GM18526 (cell line): ENCODE data around the gene APBA2.

Experiments used
- POLR2A ChIP-seq: IDR thresholded peaks from 3 replicates; pipeline ENCODE4 v1.6.1; 2011; ENCODE audit not compliant: insufficient read length; ENCODE audit errors: extremely low read depth

The APBA2 gene

DNA sequence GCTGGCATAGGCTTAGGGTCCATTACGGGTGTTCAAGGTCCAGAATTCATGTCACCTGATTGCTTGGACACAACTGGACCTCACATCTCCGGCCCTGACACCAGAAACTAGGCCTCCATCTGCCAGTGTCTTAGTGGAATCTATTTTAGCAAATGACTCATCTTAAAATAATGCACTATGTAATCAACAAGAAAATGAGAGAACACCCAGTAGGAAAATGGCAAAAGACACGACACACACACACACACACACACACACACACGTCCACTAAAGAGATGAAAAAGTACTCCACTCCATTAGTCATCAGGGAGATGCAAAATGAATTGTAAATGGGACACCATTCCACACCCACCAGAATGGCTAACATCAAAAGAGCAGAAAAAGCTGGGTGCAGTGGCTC is 11.2 kb downstream of the APBA2 start:
- no peak for TF ChIP-seq POLR2A

DNA sequence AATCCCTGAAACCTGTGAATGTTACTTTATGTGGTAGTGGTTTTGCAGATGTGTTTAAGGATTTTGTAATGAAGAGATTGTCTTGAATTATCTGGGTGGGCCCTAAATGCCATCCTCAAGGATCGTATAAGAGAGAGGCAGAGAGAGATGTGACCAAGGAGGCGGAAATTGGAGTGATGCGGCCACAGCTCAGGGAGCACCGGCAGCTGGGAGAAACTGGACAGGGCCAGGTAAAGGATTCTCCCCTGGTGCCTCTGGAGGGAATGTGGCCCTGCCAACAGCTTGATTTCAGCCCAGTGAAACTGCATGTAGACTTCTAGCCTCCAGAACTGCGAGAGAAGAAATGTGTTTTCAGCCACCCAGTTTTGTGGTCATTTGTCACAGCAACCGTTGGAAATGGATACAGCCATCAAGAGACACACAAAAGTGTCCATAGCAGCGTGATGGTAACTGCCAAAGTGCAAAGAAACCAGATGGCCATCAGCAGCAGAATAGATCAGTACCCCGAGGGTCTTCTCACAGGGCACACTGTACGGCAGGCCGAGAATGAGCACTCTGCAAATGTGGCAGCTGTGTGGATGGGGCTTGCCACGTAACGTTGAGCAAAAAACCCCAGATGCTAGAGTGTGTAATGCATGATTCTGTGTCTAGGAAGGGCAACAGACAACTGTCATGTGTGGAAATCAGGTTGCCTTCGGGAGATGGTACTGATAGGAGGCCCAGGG is 12.2 kb downstream of the APBA2 start:
- no peak for TF ChIP-seq POLR2A

DNA sequence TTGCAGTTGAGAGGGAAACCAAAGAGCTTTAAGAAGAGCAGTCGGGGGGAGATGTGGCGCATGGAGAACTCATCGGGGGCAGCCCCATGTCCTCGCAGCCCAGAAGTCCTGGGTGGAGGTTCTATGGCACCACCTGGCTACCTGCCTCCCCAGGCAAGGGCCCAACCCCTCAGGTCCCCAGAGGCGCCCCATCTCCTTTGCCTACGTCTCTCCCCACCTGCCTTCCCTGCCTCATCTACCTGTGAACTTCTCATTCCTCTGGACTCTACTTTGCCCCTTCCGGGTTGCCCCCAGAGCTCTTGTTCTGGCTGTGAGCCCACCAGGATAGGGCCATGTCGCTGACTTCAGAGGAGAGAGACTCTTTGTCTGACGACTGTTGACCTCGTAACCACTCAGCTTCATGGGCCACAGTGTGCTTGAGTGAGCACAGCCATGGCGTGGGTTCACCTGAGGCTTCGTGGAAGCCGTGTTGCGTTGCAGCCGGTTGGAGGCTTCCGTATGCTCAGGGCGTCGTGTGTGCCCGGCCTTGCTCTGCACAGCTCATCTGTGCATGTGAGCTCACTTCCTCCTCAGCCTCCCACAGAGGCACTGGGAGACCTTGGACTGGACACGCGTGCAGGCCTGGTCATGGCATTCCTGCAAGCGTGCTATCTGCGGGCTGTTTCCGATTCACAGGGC is 13.4 kb downstream of the APBA2 start:
- TF ChIP-seq POLR2A, result no peak

DNA sequence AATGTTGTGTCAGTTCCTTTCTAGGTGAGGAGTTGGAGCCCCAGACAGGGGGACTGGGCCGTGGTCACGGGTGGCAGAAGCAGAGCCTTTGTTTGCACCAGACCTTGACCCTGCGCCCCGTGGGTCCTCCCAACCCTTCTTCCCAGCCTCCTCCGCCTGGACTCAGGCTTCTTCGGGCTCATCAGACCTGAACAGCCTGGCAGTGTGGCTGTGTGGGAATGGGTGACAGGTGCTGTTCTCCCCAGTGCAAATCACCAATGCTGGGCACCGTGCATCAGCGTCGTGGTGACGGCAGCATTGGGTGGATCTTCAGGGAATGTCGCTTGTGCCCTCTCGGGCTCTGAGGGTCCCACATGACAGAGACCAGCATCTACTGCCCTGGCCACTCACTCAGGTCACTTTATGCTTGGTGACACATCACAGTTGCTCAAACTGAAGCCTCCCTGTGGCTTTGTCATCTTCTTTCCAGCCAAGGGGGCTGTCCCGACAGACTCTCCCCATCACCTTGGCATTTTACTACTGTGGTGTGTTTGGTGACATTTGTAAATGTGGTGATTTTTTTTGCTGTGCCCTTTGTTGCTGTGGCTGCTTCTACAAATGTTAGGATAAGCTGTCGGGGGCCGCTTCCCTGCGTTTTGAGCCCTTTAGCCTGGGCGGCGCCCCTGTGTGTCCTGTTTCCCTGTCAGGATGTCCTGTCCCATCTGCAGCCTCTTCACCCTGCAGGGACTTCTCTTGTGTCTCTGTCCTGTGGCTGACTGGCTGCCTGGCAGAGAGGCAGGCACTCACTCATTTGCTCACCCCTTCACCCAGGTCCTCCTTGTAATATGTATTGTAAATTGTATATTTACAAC is 14.5 kb downstream of the APBA2 start:
- no peak for TF ChIP-seq POLR2A

DNA sequence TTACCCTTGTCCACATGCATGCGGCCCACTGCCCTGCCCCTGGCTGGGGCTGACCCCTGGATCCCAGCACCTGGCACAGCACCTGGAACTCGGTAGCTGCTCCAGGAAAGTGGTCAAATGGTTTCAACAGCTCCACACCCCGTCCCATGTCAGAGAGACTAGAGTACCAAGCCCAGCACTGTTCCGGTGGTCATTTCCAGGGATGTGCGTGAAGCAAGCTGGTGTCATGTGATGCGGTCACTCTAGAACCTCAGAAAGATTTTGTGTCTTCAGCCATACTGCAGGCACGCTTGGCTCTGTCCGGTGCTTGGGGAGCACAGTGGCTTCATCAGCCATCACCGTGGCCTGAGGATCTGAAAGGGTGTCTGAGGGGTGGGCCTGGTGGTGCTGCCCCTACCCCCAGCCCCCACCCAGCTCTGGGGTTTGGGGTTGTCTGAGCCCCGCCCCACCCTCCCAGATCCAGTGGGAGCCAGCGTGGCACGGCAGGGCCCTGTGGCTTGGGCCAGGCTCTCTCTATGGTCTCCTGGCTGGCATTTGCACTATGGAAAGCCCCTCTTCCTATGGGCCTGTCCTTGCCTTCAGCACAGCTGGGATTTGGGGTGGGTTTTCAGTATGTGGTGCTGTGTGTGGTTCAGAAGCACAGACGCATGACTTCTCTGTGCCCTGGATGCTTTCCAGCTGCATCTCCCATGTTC is 15.3 kb downstream of the APBA2 start:
- TF ChIP-seq POLR2A, result no peak

DNA sequence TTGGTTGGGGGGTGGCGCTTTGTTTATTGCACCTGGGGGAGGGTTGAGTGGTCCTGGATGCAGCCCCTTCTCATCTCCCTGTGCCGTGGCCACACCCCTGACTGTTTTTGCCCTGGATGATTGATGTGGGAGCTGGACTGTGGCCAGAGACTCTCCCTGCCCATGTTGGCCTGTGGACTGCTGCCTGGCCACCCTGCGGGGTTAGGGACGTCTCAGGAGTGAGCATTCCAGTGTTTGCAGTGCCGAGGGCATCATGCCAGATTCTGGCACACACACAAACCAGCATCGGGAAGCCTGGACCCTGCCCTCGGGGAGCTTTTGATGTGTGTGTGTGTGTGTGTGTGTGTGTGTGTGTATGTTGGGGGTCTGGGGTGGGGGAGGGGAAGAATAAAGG is 15.8 kb downstream of the APBA2 start:
- TF ChIP-seq POLR2A, result no peak

DNA sequence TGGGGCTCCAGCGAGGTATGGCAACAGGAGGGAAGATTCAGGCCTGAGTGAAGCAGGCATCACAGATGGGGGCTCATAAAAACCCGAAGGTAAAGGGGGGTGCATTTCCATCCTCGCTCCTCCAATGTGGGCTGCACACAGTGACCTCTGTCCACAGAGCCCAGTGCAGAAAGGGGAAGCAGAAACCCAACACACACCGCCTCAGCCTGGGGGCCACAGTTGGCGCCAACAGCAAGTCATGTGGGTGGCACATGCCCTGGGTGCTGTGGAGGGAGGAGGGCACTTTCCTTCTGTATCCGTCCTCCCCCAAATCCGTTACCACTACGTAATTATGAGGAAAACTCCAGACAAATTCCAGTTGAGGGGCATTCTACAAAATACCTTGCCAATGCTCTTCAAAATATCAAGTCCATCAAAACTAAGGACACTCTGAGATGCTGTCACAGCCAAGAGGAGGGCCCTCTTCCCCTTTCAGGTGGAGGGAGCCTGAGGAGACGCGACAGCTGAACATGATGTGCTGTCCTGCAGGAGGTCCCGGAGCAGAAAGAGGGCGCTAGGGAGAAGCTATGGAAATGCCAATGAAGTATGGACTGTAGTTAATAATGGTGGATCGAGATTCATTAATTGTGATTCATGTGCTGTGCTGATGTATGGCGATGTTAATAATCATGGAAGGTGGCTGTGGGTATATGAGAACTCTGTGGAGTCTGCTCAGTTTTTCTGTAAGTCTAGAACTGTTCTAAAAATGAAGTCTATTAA is 16.4 kb downstream of the APBA2 start:
- TF ChIP-seq POLR2A, result no peak

DNA sequence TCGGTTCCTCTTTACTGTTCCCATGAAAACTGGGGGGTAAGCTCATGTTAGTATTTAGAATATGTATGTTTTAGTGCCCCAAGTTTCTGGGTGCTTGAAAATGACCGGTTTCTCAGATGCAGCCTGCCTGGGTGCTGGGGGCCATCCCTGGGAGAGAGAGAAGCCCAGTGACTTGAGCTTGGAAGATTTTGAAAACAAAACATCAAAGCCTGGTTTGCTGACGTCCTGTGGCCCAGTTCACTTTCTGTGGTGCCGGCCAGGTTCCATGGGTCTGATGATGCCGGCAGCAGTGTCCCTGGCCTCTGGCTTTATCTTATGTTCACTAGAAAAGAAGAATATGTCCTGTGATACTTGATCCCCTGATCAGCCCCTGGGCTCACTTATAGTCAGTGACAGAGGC is 17.1 kb downstream of the APBA2 start:
- TF ChIP-seq POLR2A, result no peak

DNA sequence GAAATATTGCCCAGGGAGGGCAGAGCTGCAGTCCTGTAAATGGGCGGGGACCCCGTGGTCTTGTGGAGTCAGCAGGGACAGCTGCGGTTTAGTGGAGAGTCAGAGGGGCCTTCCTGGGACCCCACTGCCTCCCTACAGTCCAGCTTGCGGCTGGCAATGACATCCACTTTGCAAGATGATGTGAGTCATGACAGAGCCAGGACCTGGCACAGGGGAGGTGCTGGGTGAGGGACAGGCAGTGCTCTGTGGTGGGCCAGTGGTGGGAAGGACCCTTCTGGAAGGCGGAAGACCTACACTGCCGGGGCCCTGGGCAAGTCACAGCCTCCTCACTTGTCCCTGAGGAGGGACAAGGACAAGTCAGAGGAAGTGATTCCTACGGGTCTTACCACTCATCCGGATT is 17.8 kb downstream of the APBA2 start:
- no peak for TF ChIP-seq POLR2A

DNA sequence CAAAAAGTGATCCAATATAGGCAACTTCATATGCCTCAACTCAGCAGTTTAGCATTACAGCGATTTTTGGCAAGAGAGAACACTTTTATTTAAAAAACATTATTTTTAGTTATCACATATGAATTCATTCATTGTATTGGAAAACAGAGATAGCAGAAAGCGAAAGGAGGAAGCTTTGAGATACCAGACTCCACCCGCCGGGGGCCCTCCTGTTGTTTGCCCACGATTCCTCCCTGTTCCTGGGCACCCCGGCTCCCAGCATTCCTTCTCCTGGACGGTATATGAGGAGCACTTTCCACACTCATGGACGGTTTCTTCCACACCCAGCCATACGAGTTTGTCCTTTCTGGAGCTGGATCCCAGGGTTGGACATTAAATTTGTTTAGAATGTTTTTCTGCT is 18.2 kb downstream of the APBA2 start:
- no peak for TF ChIP-seq POLR2A

DNA sequence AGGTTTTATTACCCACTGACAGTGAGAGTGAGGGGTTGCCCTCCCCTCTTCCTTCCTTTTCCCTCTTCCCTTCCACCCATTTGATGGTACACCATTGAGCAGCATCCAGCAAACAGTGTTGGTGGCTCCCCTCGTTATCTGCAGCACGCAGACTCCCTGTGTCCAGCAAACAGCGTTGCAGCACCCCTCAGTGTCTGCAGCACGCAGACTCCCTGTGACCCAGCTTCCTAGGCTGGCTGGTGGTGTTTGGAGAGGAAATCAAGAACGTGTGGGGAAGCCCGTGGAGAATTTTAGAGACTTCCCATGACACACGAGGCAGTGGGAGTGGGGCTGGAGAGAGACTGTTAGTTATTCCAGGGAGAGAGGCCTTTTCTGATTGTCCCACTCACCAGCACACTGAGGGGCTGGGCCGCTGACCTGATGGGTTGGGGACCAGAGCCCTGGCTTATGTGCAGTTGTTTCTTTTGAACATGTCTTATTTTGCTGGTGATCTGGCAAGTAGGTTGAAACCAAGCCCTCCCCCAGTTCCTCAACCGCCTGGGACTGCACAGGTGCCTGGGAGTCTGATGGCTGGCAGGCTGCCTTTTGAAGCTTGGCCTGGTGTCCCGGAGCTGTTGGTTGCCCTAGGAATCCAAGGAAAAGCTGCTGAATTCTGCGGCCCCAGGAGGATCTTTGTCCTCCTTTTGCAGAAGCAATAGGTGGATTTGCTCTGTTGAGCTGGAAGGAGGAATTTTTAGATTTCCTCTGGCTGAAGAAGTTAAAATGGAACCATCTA is 19.0 kb downstream of the APBA2 start:
- TF ChIP-seq POLR2A, result no peak

DNA sequence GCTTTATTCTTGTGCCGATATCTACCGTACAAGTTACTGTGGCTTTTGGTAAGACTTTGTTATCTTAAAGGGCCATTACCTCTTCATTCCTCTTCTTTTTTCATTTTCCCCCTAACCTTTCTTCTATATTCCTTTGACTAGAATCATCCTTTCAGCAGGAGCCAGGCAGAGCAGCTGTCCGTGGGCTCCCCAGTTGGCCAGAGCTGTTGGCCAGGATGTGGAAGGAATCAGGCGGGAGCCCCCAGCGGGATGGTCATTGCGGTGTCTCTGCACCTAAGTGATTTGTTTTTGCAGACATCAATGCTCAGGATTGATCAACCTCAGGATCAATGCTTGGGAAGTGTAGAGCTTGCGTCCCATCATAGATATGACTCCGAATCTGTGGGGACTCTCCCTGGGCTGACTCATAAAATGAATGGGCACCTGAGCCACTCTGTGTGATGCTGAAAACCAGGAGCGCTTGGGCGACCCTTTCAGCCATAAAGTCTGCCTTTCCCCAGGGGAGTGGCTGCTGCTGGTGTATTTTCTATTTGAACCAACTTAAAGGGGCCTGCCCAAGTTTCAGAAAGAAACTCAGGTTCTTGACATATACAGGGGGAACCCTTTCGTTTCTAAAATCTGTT is 21.7 kb downstream of the APBA2 start:
- TF ChIP-seq POLR2A, result no peak

DNA sequence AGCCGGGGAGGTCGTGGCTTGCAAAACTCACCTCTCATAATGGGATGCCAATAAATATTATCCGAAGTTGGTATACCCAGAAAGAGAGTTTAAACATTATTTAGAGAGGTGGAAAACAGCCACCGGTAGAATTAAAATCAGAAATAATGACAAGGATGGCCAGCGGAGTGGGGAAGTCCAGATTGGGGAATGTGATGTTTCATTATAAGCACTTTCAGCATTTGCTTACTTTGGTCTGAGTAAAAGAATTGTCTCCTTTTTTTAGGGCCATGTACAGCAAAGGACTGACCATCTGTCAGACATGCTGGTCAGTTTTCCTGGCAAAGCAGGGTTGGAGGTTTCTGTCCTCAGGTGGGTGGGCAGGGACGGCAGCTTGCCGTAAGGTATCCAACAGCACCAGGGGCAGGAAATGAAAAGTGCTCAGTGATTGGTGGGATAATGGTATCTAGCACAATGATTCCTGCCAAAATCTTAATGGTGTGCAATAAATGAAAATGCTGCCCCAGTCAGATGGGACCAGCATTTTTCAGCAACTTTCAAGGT is 24.3 kb downstream of the APBA2 start:
- no peak for TF ChIP-seq POLR2A
